ENCODE measurements around the gene RPS6KA2. TPM values are rescaled to one million over a fixed set of nuclear protein-coding genes. Genes with fewer than 3 reads are reported as not detected.
A peak's percentile ranks its signal among the peaks of the same experiment; 100 is the strongest.
"Not testable (repeated sequence)": the region's sequence is repeated elsewhere in the genome, so short reads cannot be mapped to it uniquely, and the experiment has no call there.

The RPS6KA2 gene
- total RNA-seq, 2 experiments from 2014 or later: 1.6 to 1.9 TPM

GRCh38 chr6:166393535-166393823 is 233.6 kb downstream of the RPS6KA2 start:
- Mint-ChIP-seq H3K4me3 (no peak overlapping the region), H3K27ac (no peak overlapping the region), H3K36me3 (ENCODE audit: low read depth) (no peaks in the 10 kb centered on the region), H3K4me1 (ENCODE audit: low read depth) (peaks cover 2% of the 10 kb centered on the region), H3K9me3 (ENCODE audit: insufficient read depth) (no peaks in the 10 kb centered on the region), H3K27me3 (ENCODE audit: low read depth) (peaks cover 20% of the 10 kb centered on the region)
- ATAC-seq (no peak), DNase-seq (no peak)
- CTCF ChIA-PET: no interaction called here
- POLR2A ChIA-PET: interaction anchor here (1.1 kb wide), 1 partner anchor 10 kb away, joined by 4 read pairs; no protein-coding TSS in a partner anchor

GRCh38 chr6:166392755-166393534 is 234.1 kb downstream of the RPS6KA2 start:
- not testable (repeated sequence) for H3K4me1 Mint-ChIP-seq (ENCODE audit: low read depth); H3K9me3 Mint-ChIP-seq (ENCODE audit: insufficient read depth); H3K27ac Mint-ChIP-seq; ATAC-seq; DNase-seq; H3K4me3 Mint-ChIP-seq; H3K36me3 Mint-ChIP-seq (ENCODE audit: low read depth)
- ChIA-PET POLR2A (interaction anchor here (1.1 kb wide), 1 partner anchor 9 kb away, joined by 4 read pairs; no protein-coding TSS in a partner anchor), CTCF (interaction anchor here (1.2 to 1.7 kb wide), 3 partner anchors 8 to 79 kb away, joined by 3 to 12 read pairs (median 8); no protein-coding TSS in a partner anchor)
- H3K27me3 Mint-ChIP-seq (ENCODE audit: low read depth): peaks cover 17% of the 10 kb centered on the region

GRCh38 chr6:166389119-166389518 is 237.9 kb downstream of the RPS6KA2 start:
- Mint-ChIP-seq H3K9me3 (ENCODE audit: insufficient read depth) (no peaks in the 10 kb centered on the region), H3K4me3 (no peak overlapping the region), H3K27me3 (ENCODE audit: low read depth) (peaks cover 8% of the 10 kb centered on the region), H3K36me3 (ENCODE audit: low read depth) (no peaks in the 10 kb centered on the region), H3K4me1 (ENCODE audit: low read depth) (peaks cover 2% of the 10 kb centered on the region), H3K27ac (no peak overlapping the region)
- ChIA-PET POLR2A (no interaction called here), CTCF (interaction anchor here (2.6 kb wide), 1 partner anchor 12 kb away, joined by 14 read pairs; no protein-coding TSS in a partner anchor)
- no peak for DNase-seq
- ATAC-seq: no peak

- POLR2A ChIA-PET: no interaction called here
- CTCF ChIA-PET: interaction anchor here (1.0 to 2.6 kb wide), 2 partner anchors 13 to 113 kb away, joined by 4 to 14 read pairs; no protein-coding TSS in a partner anchor
- Mint-ChIP-seq H3K4me3 (no peak overlapping the region), H3K27ac (no peak overlapping the region), H3K36me3 (ENCODE audit: low read depth) (no peaks in the 10 kb centered on the region), H3K9me3 (ENCODE audit: insufficient read depth) (no peaks in the 10 kb centered on the region), H3K4me1 (ENCODE audit: low read depth) (peaks cover 4% of the 10 kb centered on the region), H3K27me3 (ENCODE audit: low read depth) (peaks cover 7% of the 10 kb centered on the region)
- ATAC-seq (no peak), DNase-seq (no peak)
Observed at GRCh38 chr6:166388290-166389004, 238.6 kb downstream of the RPS6KA2 start.

- no peak overlapping the region for H3K27ac Mint-ChIP-seq
- ATAC-seq: no peak
- no peak for DNase-seq
- peaks cover 7% of the 10 kb centered on the region for H3K27me3 Mint-ChIP-seq (ENCODE audit: low read depth)
- POLR2A ChIA-PET: no interaction called here
- no peaks in the 10 kb centered on the region for H3K9me3 Mint-ChIP-seq (ENCODE audit: insufficient read depth)
- H3K36me3 Mint-ChIP-seq (ENCODE audit: low read depth): no peaks in the 10 kb centered on the region
- H3K4me1 Mint-ChIP-seq (ENCODE audit: low read depth): peaks cover 4% of the 10 kb centered on the region
- CTCF ChIA-PET: interaction anchor here (1.0 to 2.6 kb wide), 2 partner anchors 13 to 112 kb away, joined by 4 to 14 read pairs; no protein-coding TSS in a partner anchor
- H3K4me3 Mint-ChIP-seq: no peak overlapping the region
Observed at GRCh38 chr6:166387642-166388289, 239.3 kb downstream of the RPS6KA2 start.

GRCh38 chr6:166387098-166387497 is 240.0 kb downstream of the RPS6KA2 start:
- H3K4me1 Mint-ChIP-seq (ENCODE audit: low read depth); H3K27me3 Mint-ChIP-seq (ENCODE audit: low read depth); H3K36me3 Mint-ChIP-seq (ENCODE audit: low read depth); H3K9me3 Mint-ChIP-seq (ENCODE audit: insufficient read depth); H3K27ac Mint-ChIP-seq; POLR2A ChIA-PET; H3K4me3 Mint-ChIP-seq; DNase-seq; ATAC-seq: not testable (repeated sequence)
- CTCF ChIA-PET: interaction anchor here (2.6 kb wide), 1 partner anchor 14 kb away, joined by 14 read pairs; no protein-coding TSS in a partner anchor

- no peak overlapping the region for H3K27ac Mint-ChIP-seq
- no peaks in the 10 kb centered on the region for H3K36me3 Mint-ChIP-seq (ENCODE audit: low read depth)
- peaks cover 7% of the 10 kb centered on the region for H3K27me3 Mint-ChIP-seq (ENCODE audit: low read depth)
- peaks cover 13% of the 10 kb centered on the region for H3K4me1 Mint-ChIP-seq (ENCODE audit: low read depth)
- H3K9me3 Mint-ChIP-seq (ENCODE audit: insufficient read depth): no peaks in the 10 kb centered on the region
- no peak overlapping the region for H3K4me3 Mint-ChIP-seq
- ChIA-PET POLR2A (no interaction called here), CTCF (no interaction called here)
- ATAC-seq (no peak), DNase-seq (no peak)
Observed at GRCh38 chr6:166386111-166386510, 240.9 kb downstream of the RPS6KA2 start.

- H3K9me3 Mint-ChIP-seq (ENCODE audit: insufficient read depth); DNase-seq; H3K36me3 Mint-ChIP-seq (ENCODE audit: low read depth); H3K27me3 Mint-ChIP-seq (ENCODE audit: low read depth); ATAC-seq: not testable (repeated sequence)
- ChIA-PET POLR2A (interaction anchor here (0.7 to 1.0 kb wide), 2 partner anchors 9 to 32 kb away, joined by 3 to 4 read pairs; no protein-coding TSS in a partner anchor), CTCF (interaction anchor here (1.1 to 1.5 kb wide), 3 partner anchors 17 to 108 kb away, joined by 3 to 6 read pairs (median 3); no protein-coding TSS in a partner anchor)
- Mint-ChIP-seq H3K27ac (peak overlapping the region; percentile 85), H3K4me1 (ENCODE audit: low read depth) (peaks cover 16% of the 10 kb centered on the region), H3K4me3 (peak overlapping the region; percentile 82)
Observed at GRCh38 chr6:166383802-166384363, 243.2 kb downstream of the RPS6KA2 start.

GRCh38 chr6:166382933-166383801 is 243.9 kb downstream of the RPS6KA2 start, which contains the start of gene MPC1:
TSS of gene MPC1 (minus strand) at chr6:166382940. CDS start at chr6:166382876, 64 bp downstream.
- Mint-ChIP-seq H3K27me3 (ENCODE audit: low read depth) (no peaks in the 10 kb centered on the region), H3K27ac (peak within 1 kb of the TSS; percentile 86)
- CTCF ChIA-PET: interaction anchor here (1.1 to 1.4 kb wide), 2 partner anchors 17 to 63 kb away, joined by 3 to 6 read pairs; no protein-coding TSS in a partner anchor

GRCh38 chr6:166382500-166382932 is 244.5 kb downstream of the RPS6KA2 start:
- H3K9me3 Mint-ChIP-seq (ENCODE audit: insufficient read depth): no peaks in the 10 kb centered on the region
- ATAC-seq (peak; percentile 23), DNase-seq (no peak)
- H3K27ac Mint-ChIP-seq: peak overlapping the region; percentile 86
- peaks cover 16% of the 10 kb centered on the region for H3K4me1 Mint-ChIP-seq (ENCODE audit: low read depth)
- no peaks in the 10 kb centered on the region for H3K27me3 Mint-ChIP-seq (ENCODE audit: low read depth)
- H3K36me3 Mint-ChIP-seq (ENCODE audit: low read depth): no peaks in the 10 kb centered on the region
- peak overlapping the region; percentile 94 for H3K4me3 Mint-ChIP-seq
- ChIA-PET POLR2A (no interaction called here), CTCF (no interaction called here)

More at GRCh38 chr6:166382933-166383801, 243.9 kb downstream of the RPS6KA2 start, which contains the start of gene MPC1:
- Mint-ChIP-seq H3K4me1 (ENCODE audit: low read depth) (peaks cover 16% of the 10 kb centered on the region), H3K36me3 (ENCODE audit: low read depth) (no peaks in the 10 kb centered on the region), H3K4me3 (peak within 1 kb of the TSS; percentile 94), H3K9me3 (ENCODE audit: insufficient read depth) (no peaks in the 10 kb centered on the region)
- POLR2A ChIA-PET: interaction anchor here (0.7 to 1.0 kb wide), 2 partner anchors 10 to 31 kb away, joined by 3 to 4 read pairs; no protein-coding TSS in a partner anchor
- peak; percentile 94 for ATAC-seq
- DNase-seq: peak; percentile 95

All from activated CD8-positive, alpha-beta T cell treated with anti-CD3 and anti-CD28 coated beads, Interleukin-2, amount 10 ng/mL, durations not matched to agents 7 days and 5 days (primary cell).